GM18868 (cell line): Measurements from ENCODE around the gene CD44.
"Not testable (repeated sequence)": the region's sequence is repeated elsewhere in the genome, so short reads cannot be mapped to it uniquely, and the experiment has no call there.

Source experiments
- ATAC-seq: cut with Tn5 transposase; IDR thresholded peaks from one replicate; pipeline ENCODE4 v1.9.1; 2021; ENCODE audit warnings: mild to moderate bottlenecking, moderate library complexity; ENCODE audit not compliant: unreplicated experiment

The CD44 gene

DNA sequence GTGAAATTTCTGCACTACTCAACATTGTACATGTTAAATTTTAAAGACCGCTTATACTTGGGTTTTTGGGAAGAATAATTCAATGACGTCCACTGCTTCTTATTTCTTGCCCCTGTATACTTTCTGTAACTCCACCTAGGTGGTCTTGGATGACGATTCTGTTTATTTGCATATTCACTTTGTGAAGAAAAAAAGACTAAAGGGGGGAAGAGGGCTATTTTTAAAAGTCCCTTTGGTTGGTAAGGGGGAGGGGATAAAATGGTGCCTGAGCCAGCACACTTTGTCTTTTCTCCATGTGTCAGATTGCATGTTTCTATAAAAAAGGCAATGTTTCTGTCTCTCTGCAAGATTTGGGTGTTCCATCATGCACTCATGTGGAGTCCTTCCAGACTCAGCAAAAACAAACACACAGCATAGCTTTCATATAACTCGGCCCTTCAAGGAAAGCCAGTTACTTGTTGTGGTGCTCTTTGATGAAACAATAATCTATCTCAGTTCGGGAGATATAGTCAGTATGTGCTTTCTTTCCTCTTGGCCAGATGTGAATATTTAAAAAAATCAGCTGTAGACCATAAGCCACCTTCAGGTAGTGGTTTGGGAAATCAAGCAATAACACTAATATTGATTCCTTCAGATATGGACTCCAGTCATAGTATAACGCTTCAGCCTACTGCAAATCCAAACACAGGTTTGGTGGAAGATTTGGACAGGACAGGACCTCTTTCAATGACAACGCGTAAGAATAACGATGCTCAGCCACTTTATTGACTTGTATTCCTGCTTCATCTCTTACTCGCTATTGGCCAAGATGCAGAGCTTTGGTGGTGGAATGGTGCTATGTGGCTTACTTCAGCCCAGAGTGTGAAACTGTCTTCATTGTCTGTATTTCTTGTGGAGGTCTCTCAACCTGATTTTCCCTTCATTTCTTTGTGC is 68.8 kb downstream of the CD44 start:
- no peak for ATAC-seq

GRCh38 chr11:35208795-35209194 is 69.8 kb downstream of the CD44 start:
- no peak for ATAC-seq

- ATAC-seq, result no peak
Observed at GRCh38 chr11:35210876-35211546, 72.0 kb downstream of the CD44 start.

GRCh38 chr11:35211952-35212351 is 73.0 kb downstream of the CD44 start:
- ATAC-seq, result no peak

DNA sequence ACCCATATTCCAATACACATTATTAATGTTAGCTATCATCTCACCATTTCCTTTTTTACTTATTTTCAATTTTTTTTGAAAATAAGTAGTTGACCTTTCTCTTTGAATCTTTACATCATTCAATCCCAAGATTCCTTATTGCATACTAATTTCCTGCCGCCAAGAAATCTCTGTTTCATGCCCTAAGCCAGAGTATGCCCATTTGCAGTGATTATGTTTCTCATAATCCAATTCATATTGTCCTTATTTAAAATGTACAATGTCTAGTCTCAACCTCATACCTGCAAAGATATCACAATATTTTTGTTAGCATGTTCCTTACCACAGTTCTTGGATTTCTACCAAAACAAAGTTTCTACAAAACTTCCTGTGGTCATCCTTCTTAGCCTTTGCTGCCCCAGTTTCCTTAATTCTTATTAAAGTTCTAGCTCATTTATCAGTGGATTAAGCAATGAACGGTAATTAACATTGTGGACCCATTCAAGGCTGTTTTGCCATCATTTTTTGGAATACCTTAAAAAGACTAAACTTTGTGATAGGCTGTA is 75.3 kb downstream of the CD44 start:
- no peak for ATAC-seq

GRCh38 chr11:35214792-35215193 is 75.8 kb downstream of the CD44 start:
- ATAC-seq, result no peak

DNA sequence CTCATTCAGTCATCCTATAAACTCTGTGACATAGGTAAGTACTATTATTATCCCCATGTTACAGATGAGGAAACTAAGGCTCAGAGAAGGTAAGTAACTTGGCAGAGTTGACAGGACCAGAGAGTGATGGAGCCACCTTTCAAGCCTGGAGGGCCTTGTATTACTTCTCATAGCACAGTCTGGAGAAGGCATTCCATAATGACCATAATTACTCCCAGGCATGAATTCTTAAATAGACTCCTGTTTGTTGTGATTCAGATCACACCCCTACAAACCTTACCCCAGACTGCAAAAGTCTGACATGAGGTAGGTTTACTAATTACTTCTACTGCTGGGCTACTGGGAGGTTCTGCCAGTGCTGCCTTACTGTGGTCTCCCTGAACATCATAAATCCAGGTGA is 77.0 kb downstream of the CD44 start:
- ATAC-seq, result no peak

DNA sequence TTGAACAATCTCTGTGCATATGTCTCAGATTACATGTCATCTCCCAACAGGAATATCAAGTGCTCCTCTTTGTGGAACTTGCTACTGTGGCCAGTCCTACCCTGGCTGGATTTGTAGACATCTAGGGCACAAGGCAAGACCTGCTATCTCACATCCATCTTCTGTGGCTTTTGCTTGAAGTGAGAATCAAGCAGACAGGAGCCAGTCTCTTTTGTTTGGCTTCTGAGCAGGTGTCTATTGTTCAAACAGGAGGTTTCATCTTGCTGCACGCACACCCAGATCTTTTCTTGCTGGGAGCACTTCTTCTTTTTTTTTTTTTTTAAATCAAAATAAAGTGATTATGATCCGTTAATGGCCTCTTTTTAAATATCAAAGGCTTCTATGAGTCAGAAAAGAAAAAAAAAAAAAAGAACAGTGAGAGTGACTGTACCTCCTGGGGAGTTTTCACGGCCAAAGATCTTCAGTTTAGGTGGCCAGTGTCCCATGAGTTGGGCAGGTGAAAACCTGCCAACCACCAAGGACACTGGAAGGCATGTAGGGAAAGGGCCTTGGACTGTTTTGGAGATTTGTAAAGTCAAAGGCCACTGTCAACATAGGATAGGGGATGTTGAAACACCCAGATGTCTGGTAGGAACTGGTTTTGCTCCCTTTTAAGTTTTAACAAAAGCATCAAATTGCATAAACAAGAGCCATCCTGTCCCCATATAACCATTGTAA is 78.1 kb downstream of the CD44 start:
- ATAC-seq, result no peak

DNA sequence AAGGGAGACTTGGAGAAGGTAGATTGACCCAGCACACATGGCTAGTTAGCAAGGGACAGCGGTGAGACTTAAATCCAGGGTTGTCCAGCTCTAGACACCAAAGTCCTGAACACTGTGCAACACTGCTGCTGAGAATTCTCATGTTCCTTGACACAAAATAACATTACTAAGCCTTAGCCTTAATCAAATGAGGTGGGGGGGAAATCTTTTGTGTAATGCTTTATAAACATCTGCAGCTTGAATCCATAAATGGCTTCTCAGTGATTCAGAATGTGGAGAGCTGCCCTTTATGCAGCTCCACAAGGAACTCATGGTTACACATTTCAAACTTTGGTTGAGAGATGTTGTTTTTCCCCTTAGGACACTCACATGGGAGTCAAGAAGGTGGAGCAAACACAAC is 80.0 kb downstream of the CD44 start:
- ATAC-seq, result no peak

GRCh38 chr11:35223371-35223796 is 84.4 kb downstream of the CD44 start:
- no peak for ATAC-seq

DNA sequence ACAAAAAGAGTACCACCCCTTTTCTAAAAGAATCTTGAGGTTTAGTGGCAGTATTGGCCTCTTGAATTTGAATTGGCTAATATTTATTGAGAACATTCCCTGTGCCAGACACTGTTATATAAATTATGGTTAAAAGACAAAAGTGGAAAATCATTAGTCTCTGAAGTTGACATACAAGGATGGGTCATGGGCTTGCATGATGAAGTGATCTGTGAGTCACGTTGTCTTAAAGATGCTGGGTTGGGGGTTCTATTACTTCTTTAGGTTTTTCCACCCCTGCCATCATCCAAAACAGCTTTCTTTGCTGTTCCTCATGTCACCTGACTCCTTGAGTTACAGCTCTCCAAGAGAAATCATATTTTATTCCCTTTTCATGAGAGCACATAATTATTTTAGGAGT is 85.0 kb downstream of the CD44 start:
- no peak for ATAC-seq

DNA sequence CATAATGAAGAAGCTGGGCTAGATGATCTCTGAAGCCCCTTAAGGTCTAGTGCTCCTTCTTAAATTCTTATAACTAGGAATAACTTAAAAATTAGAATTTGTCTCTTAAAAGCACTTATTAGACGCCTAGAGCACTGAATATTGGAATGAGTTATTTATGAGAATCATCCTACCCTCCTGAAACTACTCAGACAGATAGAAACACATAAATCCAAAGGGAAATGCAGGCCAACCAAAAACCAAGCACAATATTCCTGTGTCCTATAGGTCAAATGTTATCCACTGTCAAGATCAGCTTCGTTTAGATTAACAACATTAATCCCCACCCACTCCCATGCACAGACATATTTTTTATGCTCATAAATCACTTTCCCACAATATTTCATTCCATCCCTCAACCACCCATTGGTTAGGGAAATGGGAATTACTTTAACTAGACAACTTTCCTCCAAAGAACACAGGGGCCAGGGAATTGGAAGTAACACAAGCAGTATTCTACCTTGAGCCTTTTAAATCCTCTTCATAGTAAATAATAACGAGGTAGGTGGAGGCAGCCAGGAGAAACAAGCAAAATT is 87.1 kb downstream of the CD44 start:
- ATAC-seq, result no peak

- ATAC-seq, result not testable (repeated sequence)
Observed at GRCh38 chr11:35226756-35227155, 87.8 kb downstream of the CD44 start.

DNA sequence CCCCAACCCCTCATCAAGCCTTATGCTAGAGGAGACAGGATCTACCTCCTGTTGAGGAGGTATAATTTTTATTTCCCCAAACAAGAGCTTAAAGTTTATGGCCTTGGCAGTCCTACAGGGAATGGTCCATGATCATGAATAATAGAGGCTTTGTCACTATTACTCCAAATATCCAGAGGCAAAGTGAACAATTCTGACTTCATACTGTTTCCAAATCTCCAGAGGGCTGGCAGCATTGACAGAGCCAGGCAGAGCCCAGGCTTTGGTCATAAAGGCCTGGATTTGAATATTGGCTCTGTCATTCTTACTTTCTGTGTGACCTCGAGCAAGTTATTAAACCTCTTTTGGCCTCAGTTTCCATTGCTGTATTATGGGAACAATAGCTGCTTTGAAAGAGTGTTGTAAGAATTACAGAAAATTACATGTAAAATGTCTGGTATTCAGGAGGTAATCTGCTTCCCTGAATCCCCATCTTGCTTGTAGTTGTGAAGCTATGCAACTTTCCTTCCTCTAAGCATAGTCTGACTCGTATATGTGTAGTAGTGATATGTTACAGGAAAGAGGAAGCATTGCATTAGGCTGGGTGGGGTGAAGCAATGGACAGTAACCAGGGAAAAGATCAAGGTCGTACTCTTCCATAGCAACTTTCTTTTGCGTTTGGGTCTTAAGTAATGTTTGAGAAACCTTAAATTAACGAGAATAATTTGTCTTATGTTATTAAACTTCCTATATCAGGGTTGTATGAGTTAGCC is 88.8 kb downstream of the CD44 start:
- no peak for ATAC-seq

GRCh38 chr11:35228328-35228725 is 89.4 kb downstream of the CD44 start:
- no peak for ATAC-seq

- ATAC-seq, result no peak
Observed at GRCh38 chr11:35230388-35230787, 91.4 kb downstream of the CD44 start.

DNA sequence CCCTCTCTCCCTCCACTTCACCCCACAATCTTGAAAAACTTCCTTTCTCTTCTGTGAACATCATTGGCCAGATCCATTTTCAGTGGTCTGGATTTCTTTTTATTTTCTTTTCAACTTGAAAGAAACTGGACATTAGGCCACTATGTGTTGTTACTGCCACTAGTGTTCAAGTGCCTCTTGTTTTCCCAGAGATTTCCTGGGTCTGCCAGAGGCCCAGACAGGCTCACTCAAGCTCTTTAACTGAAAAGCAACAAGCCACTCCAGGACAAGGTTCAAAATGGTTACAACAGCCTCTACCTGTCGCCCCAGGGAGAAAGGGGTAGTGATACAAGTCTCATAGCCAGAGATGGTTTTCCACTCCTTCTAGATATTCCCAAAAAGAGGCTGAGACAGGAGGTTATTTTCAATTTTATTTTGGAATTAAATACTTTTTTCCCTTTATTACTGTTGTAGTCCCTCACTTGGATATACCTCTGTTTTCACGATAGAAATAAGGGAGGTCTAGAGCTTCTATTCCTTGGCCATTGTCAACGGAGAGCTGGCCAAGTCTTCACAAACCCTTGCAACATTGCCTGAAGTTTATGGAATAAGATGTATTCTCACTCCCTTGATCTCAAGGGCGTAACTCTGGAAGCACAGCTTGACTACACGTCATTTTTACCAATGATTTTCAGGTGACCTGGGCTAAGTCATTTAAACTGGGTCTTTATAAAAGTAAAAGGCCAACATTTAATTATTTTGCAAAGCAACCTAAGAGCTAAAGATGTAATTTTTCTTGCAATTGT is 92.3 kb downstream of the CD44 start:
- no peak for ATAC-seq

DNA sequence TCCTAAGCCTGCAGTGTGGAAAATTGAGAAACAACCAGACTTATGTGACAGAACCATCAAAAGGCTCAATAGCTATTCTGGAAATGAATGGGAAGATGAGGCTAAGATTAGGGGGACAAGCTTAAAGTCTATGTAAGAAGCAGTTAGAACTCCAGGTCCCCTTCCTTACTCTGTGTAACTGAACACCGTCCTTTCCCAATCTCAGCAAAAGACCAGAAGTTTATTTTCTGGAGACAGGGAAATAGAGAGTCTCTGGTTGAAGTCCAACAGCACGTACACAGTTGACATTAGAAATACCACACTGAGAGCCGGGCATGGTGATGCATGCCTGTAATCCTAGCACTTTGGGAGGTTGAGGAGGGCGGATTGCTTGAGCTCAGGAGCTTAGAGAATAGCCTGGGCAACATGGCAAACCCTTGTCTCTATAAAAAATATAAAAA is 93.9 kb downstream of the CD44 start:
- no peak for ATAC-seq

DNA sequence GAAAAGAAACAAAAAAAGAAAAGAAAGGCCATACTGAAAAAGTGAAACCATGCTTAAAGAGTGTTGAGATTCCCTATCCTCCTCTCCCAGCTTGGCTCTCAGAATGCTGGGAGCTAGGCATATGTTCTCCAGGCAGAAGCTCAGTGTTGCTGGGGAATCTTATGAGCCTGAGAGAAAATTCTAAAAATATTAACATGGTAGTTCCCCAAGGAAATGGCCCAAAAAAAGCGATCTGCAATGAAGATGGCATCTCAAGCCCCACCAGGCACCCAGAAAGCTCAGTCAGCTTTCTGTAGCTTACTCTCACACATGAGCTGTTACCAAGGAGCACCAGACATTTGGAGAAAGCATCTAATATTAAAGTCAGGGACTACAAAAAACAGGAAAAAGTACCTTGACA is 94.5 kb downstream of the CD44 start:
- ATAC-seq, result no peak
